GM18517 (cell line): ENCODE measurements around the gene ABRAXAS1.

Experiments
- ATAC-seq: cut with Tn5 transposase; IDR thresholded peaks from one replicate; pipeline ENCODE4 v1.9.1; 2021; ENCODE audit warnings: mild to moderate bottlenecking, moderate library complexity; ENCODE audit not compliant: unreplicated experiment

Gene ABRAXAS1

GRCh38 chr4:83454686-83455085, 30.2 kb downstream of the ABRAXAS1 start:
- no peak for ATAC-seq

- ATAC-seq, result no peak
These were observed 35.9 kb downstream of the ABRAXAS1 start for GRCh38 chr4:83449009-83449408.

- no peak for ATAC-seq
These were observed 44.0 kb downstream of the ABRAXAS1 start for GRCh38 chr4:83440899-83441298.

GRCh38 chr4:83440148-83440814, 44.6 kb downstream of the ABRAXAS1 start:
- no peak for ATAC-seq

- ATAC-seq, result no peak
These were observed 46.2 kb downstream of the ABRAXAS1 start for GRCh38 chr4:83438719-83439118.

- no peak for ATAC-seq
These were observed 48.2 kb downstream of the ABRAXAS1 start for GRCh38 chr4:83436680-83437079.

GRCh38 chr4:83431200-83431599, 53.7 kb downstream of the ABRAXAS1 start:
- no peak for ATAC-seq

- ATAC-seq, result no peak
These were observed 66.7 kb downstream of the ABRAXAS1 start for GRCh38 chr4:83418211-83418610.

- no peak for ATAC-seq
These were observed 67.3 kb downstream of the ABRAXAS1 start for GRCh38 chr4:83417566-83417965.

- ATAC-seq, result no peak
These were observed 71.2 kb downstream of the ABRAXAS1 start for GRCh38 chr4:83413676-83414075.
